ENCODE results near the gene SAG.

- TF ChIP-seq, protein P1, sequence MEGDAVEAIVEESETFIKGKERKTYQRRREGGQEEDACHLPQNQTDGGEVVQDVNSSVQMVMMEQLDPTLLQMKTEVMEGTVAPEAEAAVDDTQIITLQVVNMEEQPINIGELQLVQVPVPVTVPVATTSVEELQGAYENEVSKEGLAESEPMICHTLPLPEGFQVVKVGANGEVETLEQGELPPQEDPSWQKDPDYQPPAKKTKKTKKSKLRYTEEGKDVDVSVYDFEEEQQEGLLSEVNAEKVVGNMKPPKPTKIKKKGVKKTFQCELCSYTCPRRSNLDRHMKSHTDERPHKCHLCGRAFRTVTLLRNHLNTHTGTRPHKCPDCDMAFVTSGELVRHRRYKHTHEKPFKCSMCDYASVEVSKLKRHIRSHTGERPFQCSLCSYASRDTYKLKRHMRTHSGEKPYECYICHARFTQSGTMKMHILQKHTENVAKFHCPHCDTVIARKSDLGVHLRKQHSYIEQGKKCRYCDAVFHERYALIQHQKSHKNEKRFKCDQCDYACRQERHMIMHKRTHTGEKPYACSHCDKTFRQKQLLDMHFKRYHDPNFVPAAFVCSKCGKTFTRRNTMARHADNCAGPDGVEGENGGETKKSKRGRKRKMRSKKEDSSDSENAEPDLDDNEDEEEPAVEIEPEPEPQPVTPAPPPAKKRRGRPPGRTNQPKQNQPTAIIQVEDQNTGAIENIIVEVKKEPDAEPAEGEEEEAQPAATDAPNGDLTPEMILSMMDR (conservative IDR thresholded peaks at IDR 0.05; ENCODE audit: low read depth in 2 of 2), result no peak
- TF ChIP-seq EZH2 (IDR thresholded peaks at IDR 0.05; ENCODE audit: low read depth, unreplicated experiment) (no peak), JUNB (IDR thresholded peaks at IDR 0.05; ENCODE audit: unreplicated experiment) (no peak), EZH2phosphoT487 (IDR thresholded peaks at IDR 0.05; ENCODE audit: unreplicated experiment) (no peak)
- TF ChIP-seq, protein P2, sequence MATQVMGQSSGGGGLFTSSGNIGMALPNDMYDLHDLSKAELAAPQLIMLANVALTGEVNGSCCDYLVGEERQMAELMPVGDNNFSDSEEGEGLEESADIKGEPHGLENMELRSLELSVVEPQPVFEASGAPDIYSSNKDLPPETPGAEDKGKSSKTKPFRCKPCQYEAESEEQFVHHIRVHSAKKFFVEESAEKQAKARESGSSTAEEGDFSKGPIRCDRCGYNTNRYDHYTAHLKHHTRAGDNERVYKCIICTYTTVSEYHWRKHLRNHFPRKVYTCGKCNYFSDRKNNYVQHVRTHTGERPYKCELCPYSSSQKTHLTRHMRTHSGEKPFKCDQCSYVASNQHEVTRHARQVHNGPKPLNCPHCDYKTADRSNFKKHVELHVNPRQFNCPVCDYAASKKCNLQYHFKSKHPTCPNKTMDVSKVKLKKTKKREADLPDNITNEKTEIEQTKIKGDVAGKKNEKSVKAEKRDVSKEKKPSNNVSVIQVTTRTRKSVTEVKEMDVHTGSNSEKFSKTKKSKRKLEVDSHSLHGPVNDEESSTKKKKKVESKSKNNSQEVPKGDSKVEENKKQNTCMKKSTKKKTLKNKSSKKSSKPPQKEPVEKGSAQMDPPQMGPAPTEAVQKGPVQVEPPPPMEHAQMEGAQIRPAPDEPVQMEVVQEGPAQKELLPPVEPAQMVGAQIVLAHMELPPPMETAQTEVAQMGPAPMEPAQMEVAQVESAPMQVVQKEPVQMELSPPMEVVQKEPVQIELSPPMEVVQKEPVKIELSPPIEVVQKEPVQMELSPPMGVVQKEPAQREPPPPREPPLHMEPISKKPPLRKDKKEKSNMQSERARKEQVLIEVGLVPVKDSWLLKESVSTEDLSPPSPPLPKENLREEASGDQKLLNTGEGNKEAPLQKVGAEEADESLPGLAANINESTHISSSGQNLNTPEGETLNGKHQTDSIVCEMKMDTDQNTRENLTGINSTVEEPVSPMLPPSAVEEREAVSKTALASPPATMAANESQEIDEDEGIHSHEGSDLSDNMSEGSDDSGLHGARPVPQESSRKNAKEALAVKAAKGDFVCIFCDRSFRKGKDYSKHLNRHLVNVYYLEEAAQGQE (IDR thresholded peaks at IDR 0.05; ENCODE audit: unreplicated experiment), result no peak
Observed at GRCh38 chr2:233379441-233379840, 71.8 kb downstream of the SAG start.
